Coronary artery (tissue), 2 donors: Measurements from ENCODE around the gene MAX.

ENCODE experiments used
- DNase-seq: peaks from one replicate; pipeline ENCODE4 v3.0.0-alpha.2; 2017; ENCODE audit warnings: low spot score
- H3K27ac ChIP-seq, 2 donors: fragments of 200-600 bp; sonication (generic); one replicate each; pipeline ENCODE4 v1.5.1; 2016 to 2019
- H3K4me3 ChIP-seq: fragments of 200-600 bp; sonication (generic); 2 replicates; pipeline ENCODE4 v1.5.1; 2016; ENCODE audit warnings: mild to moderate bottlenecking, moderate library complexity
- TF ChIP-seq, protein P1 (sequence below): fragments of 200-600 bp; sonication (generic); IDR thresholded peaks from one replicate; pipeline ENCODE4 v1.5.1; 2019; ENCODE audit warnings: antibody characterized with exemption

The MAX gene

DNA sequence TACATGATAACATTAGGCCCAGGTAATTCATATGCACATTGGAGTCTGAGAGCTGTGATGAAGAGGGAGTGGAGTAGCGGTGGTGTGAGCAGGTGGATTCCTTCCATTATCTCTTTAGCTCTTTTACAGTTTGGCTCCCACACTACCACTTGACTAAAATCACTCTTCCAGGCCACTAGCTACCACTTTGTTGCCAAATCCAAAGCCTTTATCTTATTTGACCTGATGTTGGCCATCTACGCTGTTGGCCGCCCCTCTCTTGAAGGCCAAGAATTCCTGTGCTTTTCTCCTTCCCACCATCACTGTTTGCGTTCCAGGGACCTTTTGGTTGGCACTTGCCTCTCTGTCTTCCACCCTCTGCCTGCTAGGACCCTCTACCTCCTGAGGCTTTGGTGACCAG is 4.0 kb upstream of the MAX start:
- no peak for DNase-seq
- H3K4me3 ChIP-seq: no peak overlapping the region
- no peak overlapping the region for H3K27ac ChIP-seq
- TF ChIP-seq, protein P1, sequence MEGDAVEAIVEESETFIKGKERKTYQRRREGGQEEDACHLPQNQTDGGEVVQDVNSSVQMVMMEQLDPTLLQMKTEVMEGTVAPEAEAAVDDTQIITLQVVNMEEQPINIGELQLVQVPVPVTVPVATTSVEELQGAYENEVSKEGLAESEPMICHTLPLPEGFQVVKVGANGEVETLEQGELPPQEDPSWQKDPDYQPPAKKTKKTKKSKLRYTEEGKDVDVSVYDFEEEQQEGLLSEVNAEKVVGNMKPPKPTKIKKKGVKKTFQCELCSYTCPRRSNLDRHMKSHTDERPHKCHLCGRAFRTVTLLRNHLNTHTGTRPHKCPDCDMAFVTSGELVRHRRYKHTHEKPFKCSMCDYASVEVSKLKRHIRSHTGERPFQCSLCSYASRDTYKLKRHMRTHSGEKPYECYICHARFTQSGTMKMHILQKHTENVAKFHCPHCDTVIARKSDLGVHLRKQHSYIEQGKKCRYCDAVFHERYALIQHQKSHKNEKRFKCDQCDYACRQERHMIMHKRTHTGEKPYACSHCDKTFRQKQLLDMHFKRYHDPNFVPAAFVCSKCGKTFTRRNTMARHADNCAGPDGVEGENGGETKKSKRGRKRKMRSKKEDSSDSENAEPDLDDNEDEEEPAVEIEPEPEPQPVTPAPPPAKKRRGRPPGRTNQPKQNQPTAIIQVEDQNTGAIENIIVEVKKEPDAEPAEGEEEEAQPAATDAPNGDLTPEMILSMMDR: no peak

DNA sequence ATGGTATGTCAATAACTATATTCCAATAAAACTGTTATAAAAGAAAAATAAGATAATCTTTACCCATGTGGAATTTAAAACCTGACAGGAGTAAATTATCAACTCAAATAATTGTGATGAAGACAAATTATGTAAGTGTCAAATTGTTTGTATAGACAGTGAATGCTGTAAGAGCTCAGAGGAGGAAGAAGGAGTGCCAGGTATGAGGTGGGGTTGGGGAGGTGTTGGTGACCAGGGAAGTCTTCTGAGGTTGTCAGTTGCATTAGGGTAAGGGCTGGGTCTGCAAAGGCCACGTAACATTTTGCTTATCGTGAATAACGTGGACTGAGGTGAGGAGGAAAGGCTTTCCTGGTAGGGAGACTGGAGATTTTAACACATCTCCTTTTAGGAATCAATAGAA is 2.5 kb upstream of the MAX start:
- Histone ChIP-seq H3K27ac (no peak overlapping the region), H3K4me3 (no peak overlapping the region)
- DNase-seq: no peak
- TF ChIP-seq, protein P1: no peak

DNA sequence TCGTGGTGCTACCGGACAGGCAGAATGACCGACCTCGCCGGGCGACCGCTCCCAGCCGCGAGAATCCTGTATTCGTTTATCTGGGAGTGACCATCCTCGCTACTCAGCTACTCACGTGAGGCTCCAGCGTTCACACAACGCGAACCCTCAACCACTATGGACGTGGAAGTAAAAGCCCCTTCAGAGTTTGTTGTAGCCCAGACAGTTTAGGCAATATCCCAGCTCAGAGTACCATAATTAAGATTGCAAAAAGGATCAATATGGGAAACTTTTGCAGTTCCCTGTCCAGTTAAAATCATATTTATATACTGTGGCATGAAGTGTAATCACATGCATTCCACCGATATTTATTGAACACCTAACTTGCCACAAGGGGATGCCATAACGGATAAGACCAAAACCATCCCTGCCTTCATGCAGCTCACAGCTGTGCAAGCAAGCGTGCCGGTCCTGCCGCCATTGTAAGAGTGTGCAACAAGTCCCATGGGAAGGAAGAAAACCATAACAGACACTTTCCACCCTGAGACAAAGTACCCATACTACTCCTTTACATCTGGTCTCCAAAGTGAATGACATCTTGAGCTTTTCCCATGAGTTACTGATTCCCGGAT is 938 bp upstream of the MAX start:
- no peak for DNase-seq
- TF ChIP-seq, protein P1: no peak
- peak overlapping the region; percentile 11 to 34 for H3K27ac ChIP-seq

DNA sequence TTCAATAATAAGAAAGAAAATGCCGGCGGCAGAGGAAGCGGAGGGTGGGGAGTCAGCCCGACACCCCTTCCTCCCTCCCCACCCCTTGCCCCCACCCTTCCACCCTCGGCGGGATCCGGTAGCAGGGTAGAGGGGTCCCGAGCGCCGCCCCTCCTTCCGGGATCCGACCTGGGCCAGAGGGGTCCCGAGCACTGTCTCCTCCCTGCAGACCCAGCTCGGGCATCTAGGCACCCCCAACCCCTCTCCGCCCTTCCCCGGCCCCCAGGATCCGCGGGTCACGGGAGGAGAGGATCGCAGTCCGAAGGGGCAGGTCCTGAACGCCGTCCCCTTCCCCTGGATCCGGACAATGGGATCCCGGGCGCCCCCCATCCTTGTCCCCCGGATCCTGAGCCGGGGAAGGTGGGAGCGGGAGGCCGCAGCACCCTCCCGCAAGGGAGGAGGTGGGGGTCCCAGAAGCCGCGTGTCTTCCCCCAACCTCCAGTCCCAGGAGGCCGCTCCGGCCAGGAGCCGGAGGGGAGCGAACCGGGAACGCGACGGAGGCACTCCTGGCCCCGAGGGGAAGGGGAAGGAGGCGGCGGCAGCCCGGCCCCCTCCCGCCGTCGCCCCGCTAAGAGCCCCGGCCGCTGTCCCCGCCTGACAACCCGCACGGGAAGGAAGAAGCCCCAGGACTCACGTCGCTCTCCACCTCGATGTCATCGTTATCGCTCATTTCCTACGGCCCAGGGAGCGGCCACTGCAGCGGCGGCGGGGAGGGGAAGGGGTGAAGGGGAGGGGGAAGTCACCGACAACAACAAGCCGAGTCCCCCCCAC is 481 bp downstream of the MAX start:
- Histone ChIP-seq H3K27ac (peak overlapping the region; percentile 84 to 85), H3K4me3 (peak overlapping the region; percentile 71)
- TF ChIP-seq, protein P1: no peak
- DNase-seq: no peak

More for the DNA sequence above, 938 bp upstream of the MAX start:
- H3K4me3 ChIP-seq: peak overlapping the region; percentile 72

GRCh38 chr14:65100922-65101541 is 1.3 kb downstream of the MAX start:
- TF ChIP-seq, protein P1: no peak
- Histone ChIP-seq H3K27ac (peak overlapping the region in 1 of 2 donors; percentile 85), H3K4me3 (peak overlapping the region; percentile 71)
- DNase-seq: no peak

GRCh38 chr14:65098586-65098985 is 3.7 kb downstream of the MAX start:
- DNase-seq: no peak
- TF ChIP-seq, protein P1: no peak
- Histone ChIP-seq H3K4me3 (peak overlapping the region; percentile 25), H3K27ac (peak overlapping the region in 1 of 2 donors; percentile 13)
